ENCODE measurements around the gene VN1R2. TPM values are rescaled to one million over a fixed set of nuclear protein-coding genes. Genes with fewer than 3 reads are reported as not detected.

Gene VN1R2, protein sequence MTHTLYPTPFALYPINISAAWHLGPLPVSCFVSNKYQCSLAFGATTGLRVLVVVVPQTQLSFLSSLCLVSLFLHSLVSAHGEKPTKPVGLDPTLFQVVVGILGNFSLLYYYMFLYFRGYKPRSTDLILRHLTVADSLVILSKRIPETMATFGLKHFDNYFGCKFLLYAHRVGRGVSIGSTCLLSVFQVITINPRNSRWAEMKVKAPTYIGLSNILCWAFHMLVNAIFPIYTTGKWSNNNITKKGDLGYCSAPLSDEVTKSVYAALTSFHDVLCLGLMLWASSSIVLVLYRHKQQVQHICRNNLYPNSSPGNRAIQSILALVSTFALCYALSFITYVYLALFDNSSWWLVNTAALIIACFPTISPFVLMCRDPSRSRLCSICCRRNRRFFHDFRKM
- not detected in 2 replicates for total RNA-seq (2014; rRNA removed; shearing (Covaris generic))

DNA sequence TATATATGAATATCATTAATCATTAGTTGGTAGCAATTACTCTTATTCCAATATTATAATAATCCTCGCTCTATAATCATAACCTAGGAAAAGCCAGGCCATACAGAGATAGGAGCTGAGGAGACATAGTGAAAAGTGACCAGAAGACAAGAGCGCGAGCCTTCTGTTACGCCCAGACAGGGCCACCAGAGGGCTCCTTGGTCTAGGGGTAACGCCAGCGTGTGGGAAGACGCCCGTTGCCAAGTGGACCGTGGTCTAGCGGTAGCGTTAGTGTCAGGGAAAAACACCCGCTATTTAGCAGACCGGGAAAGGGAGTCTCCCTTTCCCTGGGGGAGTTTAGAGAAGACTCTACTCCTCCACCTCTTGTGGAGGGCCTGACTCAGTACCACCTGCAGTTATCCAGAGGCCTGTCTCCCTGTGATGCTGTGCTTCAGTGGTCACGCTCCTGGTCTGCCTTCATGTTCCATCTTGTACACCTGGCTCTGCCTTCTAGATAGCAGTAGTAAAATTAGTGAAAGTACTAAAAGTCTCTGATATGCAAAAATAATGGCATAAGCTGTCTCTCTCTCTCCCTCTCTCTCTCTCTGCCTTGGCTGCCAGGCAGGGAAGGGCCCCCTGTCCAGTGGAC, at the start of gene VN1R2:
Gene VN1R2, plus strand, starts transcription at position 578 of the 628 bp plus-strand sequence. CDS start 84 bp downstream, outside the sequence.

DNA sequence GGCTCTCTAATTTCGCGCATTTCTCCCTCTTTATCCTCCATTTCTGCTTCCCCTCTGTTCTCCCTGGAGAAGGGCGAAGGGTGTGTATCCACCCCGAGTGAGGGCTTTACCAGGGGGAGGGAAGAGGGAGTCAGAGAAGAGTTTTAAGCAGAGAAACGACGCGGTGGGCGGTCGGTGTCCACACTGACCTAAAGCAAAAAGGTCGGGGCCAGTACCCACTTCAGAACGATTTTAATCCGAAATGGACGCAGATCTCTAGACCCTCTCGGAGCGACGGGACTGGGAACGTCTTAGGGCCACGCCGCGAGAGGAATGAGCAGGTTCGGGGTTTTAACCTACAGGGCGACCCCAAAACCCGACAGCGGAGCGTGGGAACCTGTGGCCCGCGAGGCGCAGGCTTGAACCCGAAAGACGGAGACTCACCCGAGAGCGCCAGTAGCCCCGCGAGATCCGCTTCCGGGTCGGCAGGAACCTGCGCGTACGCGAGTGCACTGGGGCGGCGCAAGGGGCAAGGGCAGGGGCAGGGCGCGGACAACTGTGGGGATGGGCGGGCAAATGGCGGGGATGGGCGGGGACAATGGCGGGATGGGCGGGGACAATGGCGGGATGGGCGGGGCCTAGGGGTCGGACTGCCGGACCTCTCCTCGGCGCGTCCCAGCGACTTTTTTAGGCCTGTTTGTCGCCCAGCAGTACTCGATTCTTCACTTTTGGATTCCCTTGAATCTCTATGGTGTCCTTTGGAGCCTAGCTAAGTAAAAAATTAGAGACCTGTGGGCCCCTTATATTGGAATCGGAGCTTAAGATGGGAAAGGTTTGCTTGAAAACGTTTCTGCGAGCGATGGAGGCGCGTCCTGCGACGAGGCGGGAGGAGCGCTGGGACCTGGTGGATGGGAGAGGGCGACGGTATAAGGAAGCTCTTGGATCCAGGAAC, 3.4 kb upstream of the VN1R2 start, which contains the start of gene ZNF677:
Gene ZNF677, minus strand, starts transcription at position 463 of the 931 bp plus-strand sequence. CDS start 3,323 bp downstream, outside the sequence.

DNA sequence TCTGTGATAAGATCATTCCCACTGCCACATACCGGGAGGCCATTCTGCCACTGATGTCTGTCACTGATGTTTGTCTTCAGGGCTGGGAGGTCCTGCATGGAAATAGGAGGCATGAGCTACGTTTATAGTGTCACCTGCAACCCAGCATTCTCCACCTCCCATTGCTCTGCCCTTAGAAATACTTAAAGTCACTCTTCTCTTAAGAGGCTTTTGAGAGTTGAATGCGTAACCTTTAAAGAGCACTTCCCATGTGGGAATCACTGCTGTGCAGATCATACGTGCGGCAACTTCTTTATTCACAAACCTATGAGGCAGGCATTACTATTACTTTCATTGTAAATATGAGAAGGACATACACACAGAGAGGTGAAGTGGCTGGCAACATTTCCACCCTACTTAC, 9.5 kb downstream of the VN1R2 start, which contains the start of gene VN1R4:
Gene VN1R4, minus strand, starts transcription at position 101 of the 400 bp plus-strand sequence. Its CDS starts 58 bp downstream, at position 43.

Other genes starting within 250 kb of the VN1R2 start
- gene ERVV-1, start 244.4 kb upstream of the VN1R2 start, total RNA-seq (2014; rRNA removed; shearing (Covaris generic)), result not detected in 2 replicates
- not detected in 2 replicates for gene ERVV-2, start 213.6 kb upstream of the VN1R2 start, total RNA-seq (2014; rRNA removed; shearing (Covaris generic))
- 18.1 and 20.4 TPM in 2 replicates for gene ZNF160, start 154.9 kb upstream of the VN1R2 start, total RNA-seq (2014; rRNA removed; shearing (Covaris generic))
- gene ZNF415, start 125.4 kb upstream of the VN1R2 start, total RNA-seq (2014; rRNA removed; shearing (Covaris generic)), result 0.82 and 1.1 TPM in 2 replicates
- 4.5 and 6.8 TPM in 2 replicates for gene ZNF347, start 99.2 kb upstream of the VN1R2 start, total RNA-seq (2014; rRNA removed; shearing (Covaris generic))
- 0.93 and 0.94 TPM in 2 replicates for gene ZNF665, start 64.9 kb upstream of the VN1R2 start, total RNA-seq (2014; rRNA removed; shearing (Covaris generic))
- 10.1 and 11.0 TPM in 2 replicates for gene ZNF677, start 3.4 kb upstream of the VN1R2 start, total RNA-seq (2014; rRNA removed; shearing (Covaris generic))
- not detected in 2 replicates for gene VN1R4, start 9.4 kb downstream of the VN1R2 start, total RNA-seq (2014; rRNA removed; shearing (Covaris generic))
- gene ZNF845, start 75.5 kb downstream of the VN1R2 start, total RNA-seq (2014; rRNA removed; shearing (Covaris generic)), result 4.1 and 5.2 TPM in 2 replicates
- 5.3 and 8.0 TPM in 2 replicates for gene ZNF525, start 107.4 kb downstream of the VN1R2 start, total RNA-seq (2014; rRNA removed; shearing (Covaris generic))
- 5.1 and 6.2 TPM in 2 replicates for gene ZNF765, start 136.9 kb downstream of the VN1R2 start, total RNA-seq (2014; rRNA removed; shearing (Covaris generic))
- gene ZNF761, start 173.7 kb downstream of the VN1R2 start, total RNA-seq (2014; rRNA removed; shearing (Covaris generic)), result 4.5 and 5.5 TPM in 2 replicates
- 1.6 and 1.8 TPM in 2 replicates for gene ZNF813, start 209.4 kb downstream of the VN1R2 start, total RNA-seq (2014; rRNA removed; shearing (Covaris generic))

All from A375 (cell line).